ENCODE measurements around the gene ID3.
"Not testable (repeated sequence)": the region's sequence is repeated elsewhere in the genome, so short reads cannot be mapped to it uniquely, and the experiment has no call there.

ID3 gene

GRCh38 chr1:23546897-23547584 lies 12.3 kb downstream of the ID3 start:
- DNase-seq, result no peak

- DNase-seq, result no peak
Measured at GRCh38 chr1:23545851-23546250, 13.4 kb downstream of the ID3 start.

GRCh38 chr1:23544444-23545389 lies 14.6 kb downstream of the ID3 start:
- peak; percentile 76 for DNase-seq

- DNase-seq, result no peak
Measured at GRCh38 chr1:23543707-23544443, 15.4 kb downstream of the ID3 start.

- not testable (repeated sequence) for DNase-seq
Measured at GRCh38 chr1:23542940-23543339, 16.4 kb downstream of the ID3 start.

GRCh38 chr1:23539698-23540266 lies 19.5 kb downstream of the ID3 start:
- peak; percentile 90 for DNase-seq

- no peak for DNase-seq
Measured at GRCh38 chr1:23537296-23537973, 21.9 kb downstream of the ID3 start.

GRCh38 chr1:23533246-23534023 lies 25.9 kb downstream of the ID3 start:
- no peak for DNase-seq

- DNase-seq, result peak; percentile 47
Measured at GRCh38 chr1:23531562-23532094, 27.7 kb downstream of the ID3 start.

GRCh38 chr1:23530747-23531561 lies 28.3 kb downstream of the ID3 start, which contains the start of gene E2F2:
Gene E2F2 (minus strand): TSS chr1:23531233. CDS start chr1:23530793, 440 bp downstream.
- DNase-seq, result peak; percentile 90

- peak; percentile 66 for DNase-seq
Measured at GRCh38 chr1:23530087-23530746, 29.1 kb downstream of the ID3 start.

- peak; percentile 18 for DNase-seq
Measured at GRCh38 chr1:23529146-23530086, 29.9 kb downstream of the ID3 start.

GRCh38 chr1:23528250-23528978 lies 30.9 kb downstream of the ID3 start:
- DNase-seq, result peak; percentile 88

- no peak for DNase-seq
Measured at GRCh38 chr1:23527900-23528249, 31.4 kb downstream of the ID3 start.

GRCh38 chr1:23527366-23527765 lies 31.9 kb downstream of the ID3 start:
- DNase-seq, result no peak

GRCh38 chr1:23526329-23527041 lies 32.8 kb downstream of the ID3 start:
- DNase-seq, result no peak

All from NCI-H1105 (cell line).